Dendritic cell treated with granulocyte-macrophage colony-stimulating factor and Interleukin-4, amounts not matched to agents 40 ng/mL and 50 ng/mL, for 4 days (primary cell): ENCODE measurements around the gene RNASEH2B.
A peak's percentile ranks its signal among the peaks of the same experiment; 100 is the strongest.

Source experiments
- H3K27ac Mint-ChIP-seq: one replicate; pipeline ENCODE4 v1.8.0; 2022; ENCODE audit warnings: mild to moderate bottlenecking, mixed read lengths
- H3K27me3 Mint-ChIP-seq: one replicate; pipeline ENCODE4 v1.8.0; 2022; ENCODE audit warnings: mild to moderate bottlenecking, mixed read lengths
- H3K36me3 Mint-ChIP-seq: one replicate; pipeline ENCODE4 v1.8.0; 2022; ENCODE audit warnings: low read depth, mixed read lengths
- H3K4me1 Mint-ChIP-seq: one replicate; pipeline ENCODE4 v1.8.0; 2022; ENCODE audit warnings: low read depth, mixed read lengths
- H3K4me3 Mint-ChIP-seq: one replicate; pipeline ENCODE4 v1.8.0; 2022; ENCODE audit warnings: mild to moderate bottlenecking, moderate library complexity, mixed read lengths
- H3K9me3 Mint-ChIP-seq: one replicate; pipeline ENCODE4 v1.8.0; 2022; ENCODE audit warnings: mixed read lengths
- intact Hi-C: fragments of 100-400 bp; cut with micrococcal nuclease; formaldehyde crosslinking; loops from one replicate; pipeline ENCODE4 v1.15.0; 2022

Gene RNASEH2B

DNA sequence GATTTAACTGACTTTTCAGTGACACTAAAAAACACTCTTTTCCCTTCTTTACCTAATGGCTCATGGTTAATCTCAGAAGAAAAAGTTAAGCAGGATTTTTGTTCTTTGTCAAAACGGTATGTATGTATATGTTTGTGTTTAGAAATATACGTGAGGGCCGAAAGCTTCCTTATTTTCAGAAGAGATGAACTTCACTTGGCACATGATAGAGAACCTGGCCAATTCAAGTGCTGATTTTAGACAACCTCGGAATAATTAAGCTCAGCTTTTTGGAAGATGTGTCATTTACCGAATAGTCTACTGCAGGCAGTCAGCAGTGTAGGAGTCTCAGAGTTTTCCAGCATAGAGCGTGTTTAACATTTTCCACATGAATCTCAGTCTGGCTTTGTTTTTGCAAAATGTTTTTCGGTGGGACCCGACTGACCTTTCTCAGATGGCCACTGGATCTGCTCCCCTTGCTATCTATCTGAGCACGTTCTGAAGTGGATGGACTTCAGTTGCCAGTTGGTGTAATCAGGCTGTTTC lies 4.6 kb downstream of the RNASEH2B start:
- H3K9me3 Mint-ChIP-seq = no peaks in the 10 kb centered on the region
- no peak overlapping the region for H3K4me3 Mint-ChIP-seq
- peaks cover 72% of the 10 kb centered on the region for H3K4me1 Mint-ChIP-seq
- H3K27ac Mint-ChIP-seq = peak overlapping the region; percentile 98
- H3K36me3 Mint-ChIP-seq = no peaks in the 10 kb centered on the region
- no peaks in the 10 kb centered on the region for H3K27me3 Mint-ChIP-seq
- intact Hi-C loops = loop anchor here (5.0 to 10.0 kb wide), 5 partner anchors 112 to 937 kb away; no protein-coding TSS in a partner anchor

DNA sequence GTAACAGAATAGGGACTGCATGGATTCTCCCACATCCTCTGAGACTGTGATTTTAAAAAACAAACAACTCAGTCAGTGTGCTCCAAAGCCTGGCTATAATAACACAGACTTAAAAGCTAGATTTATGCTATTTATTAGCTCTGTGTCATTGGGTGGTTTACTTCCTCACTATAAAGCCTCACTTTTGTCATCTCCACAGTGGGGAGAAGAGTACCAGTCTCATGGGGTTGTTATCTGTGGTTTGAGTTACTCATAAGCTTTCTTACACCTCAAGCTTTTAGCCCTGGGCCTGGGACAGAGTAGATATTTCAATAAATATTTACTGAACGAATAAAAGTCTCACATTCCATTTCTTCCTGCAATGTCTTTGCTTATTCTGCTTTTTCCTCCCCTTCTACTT lies 5.3 kb downstream of the RNASEH2B start:
- H3K27me3 Mint-ChIP-seq = no peaks in the 10 kb centered on the region
- intact Hi-C loops = loop anchor here (5.0 to 10.0 kb wide), 7 partner anchors 113 to 938 kb away; no protein-coding TSS in a partner anchor
- H3K9me3 Mint-ChIP-seq = no peaks in the 10 kb centered on the region
- peaks cover 78% of the 10 kb centered on the region for H3K4me1 Mint-ChIP-seq
- no peak overlapping the region for H3K4me3 Mint-ChIP-seq
- no peaks in the 10 kb centered on the region for H3K36me3 Mint-ChIP-seq
- H3K27ac Mint-ChIP-seq = peak overlapping the region; percentile 98

DNA sequence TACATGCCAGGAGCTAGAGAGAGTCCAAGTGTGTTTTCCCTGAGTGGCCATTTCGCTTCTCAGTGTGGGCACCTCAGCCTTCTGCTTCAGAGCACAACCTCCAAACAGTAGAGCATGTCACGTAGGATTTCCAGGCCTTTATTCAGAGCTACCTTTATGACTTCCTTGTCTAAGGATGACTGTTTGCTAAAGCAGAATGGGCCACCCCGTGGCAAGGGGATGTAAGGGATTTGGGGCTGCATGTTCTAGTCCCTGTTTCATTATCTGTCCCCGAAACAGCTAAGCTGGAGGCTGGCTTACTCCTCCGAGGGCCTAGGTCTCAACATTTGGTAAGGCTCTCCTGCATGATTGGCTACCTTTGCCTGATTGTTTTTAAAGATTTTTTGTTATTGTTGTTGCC lies 6.0 kb downstream of the RNASEH2B start:
- H3K36me3 Mint-ChIP-seq = no peaks in the 10 kb centered on the region
- H3K4me1 Mint-ChIP-seq = peaks cover 81% of the 10 kb centered on the region
- peak overlapping the region; percentile 98 for H3K27ac Mint-ChIP-seq
- no peaks in the 10 kb centered on the region for H3K9me3 Mint-ChIP-seq
- intact Hi-C loops = loop anchor here (5.0 to 10.0 kb wide), 3 partner anchors 157 to 923 kb away; no protein-coding TSS in a partner anchor
- no peak overlapping the region for H3K4me3 Mint-ChIP-seq
- no peaks in the 10 kb centered on the region for H3K27me3 Mint-ChIP-seq

DNA sequence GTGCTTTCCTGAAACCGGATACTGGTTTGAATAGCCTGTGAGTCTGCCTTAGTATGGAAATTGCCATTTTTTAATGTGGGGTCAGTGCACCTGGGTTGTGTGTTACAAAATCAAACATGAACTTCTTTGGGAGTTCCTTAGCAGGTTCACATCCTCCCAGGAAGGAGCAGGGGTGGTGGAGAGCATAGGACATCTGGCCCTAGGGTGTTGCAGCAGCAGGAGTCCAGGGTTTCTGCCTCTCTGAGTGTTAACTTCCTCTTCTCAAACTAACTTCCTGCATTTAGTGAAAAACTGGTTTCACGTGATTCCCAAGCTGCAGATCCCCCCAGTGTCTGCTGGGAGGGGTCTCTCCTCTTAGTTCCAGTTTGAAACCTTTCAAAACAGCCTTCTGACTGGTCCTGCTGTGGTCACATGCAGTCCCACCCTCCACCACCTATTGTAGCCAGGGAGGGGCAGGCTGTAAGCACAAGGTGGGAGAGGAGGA lies 7.2 kb downstream of the RNASEH2B start:
- intact Hi-C loops = loop anchor here (5.0 to 10.0 kb wide), 3 partner anchors 156 to 924 kb away; no protein-coding TSS in a partner anchor
- H3K9me3 Mint-ChIP-seq = peaks cover under 1% of the 10 kb centered on the region
- H3K27me3 Mint-ChIP-seq = no peaks in the 10 kb centered on the region
- H3K27ac Mint-ChIP-seq = peak overlapping the region; percentile 98
- peak overlapping the region; percentile 59 for H3K4me3 Mint-ChIP-seq
- peaks cover under 1% of the 10 kb centered on the region for H3K36me3 Mint-ChIP-seq
- H3K4me1 Mint-ChIP-seq = peaks cover 73% of the 10 kb centered on the region

DNA sequence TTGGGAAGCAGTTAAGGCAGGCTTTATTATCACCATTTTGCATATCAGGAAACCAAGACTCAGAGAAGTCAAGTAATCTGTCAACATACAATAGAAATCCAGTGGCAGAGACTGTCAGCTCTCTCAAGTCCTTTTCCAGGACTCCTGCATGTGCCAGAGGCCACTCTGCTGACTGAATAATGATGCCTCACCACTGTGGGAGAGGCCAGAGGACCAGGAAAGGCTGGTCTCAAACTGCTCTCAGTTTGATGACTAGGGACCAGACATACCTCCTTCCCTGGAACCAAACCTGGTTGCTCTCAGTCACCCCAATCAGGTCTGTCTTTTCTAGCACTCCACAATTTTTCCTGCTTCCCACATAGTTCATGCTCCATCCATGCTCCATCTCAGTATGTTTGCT lies 8.0 kb downstream of the RNASEH2B start:
- Mint-ChIP-seq H3K9me3 (peaks cover 9% of the 10 kb centered on the region), H3K36me3 (peaks cover 9% of the 10 kb centered on the region), H3K27ac (peak overlapping the region; percentile 98), H3K4me1 (peaks cover 72% of the 10 kb centered on the region), H3K27me3 (no peaks in the 10 kb centered on the region), H3K4me3 (no peak overlapping the region)
- intact Hi-C loops = loop anchor here (5.0 to 10.0 kb wide), 3 partner anchors 155 to 925 kb away; no protein-coding TSS in a partner anchor

GRCh38 chr13:50918567-50918966 lies 9.0 kb downstream of the RNASEH2B start:
- H3K36me3 Mint-ChIP-seq = peaks cover 19% of the 10 kb centered on the region
- H3K4me3 Mint-ChIP-seq = peak overlapping the region; percentile 35

GRCh38 chr13:50919277-50919676 lies 9.7 kb downstream of the RNASEH2B start:
- Mint-ChIP-seq H3K4me1 (peaks cover 70% of the 10 kb centered on the region), H3K27me3 (no peaks in the 10 kb centered on the region), H3K4me3 (no peak overlapping the region), H3K36me3 (peaks cover 25% of the 10 kb centered on the region), H3K9me3 (peaks cover 26% of the 10 kb centered on the region), H3K27ac (peak overlapping the region; percentile 98)
- intact Hi-C loops = loop anchor here (5.0 to 10.0 kb wide), 3 partner anchors 153 to 927 kb away; no protein-coding TSS in a partner anchor

More at GRCh38 chr13:50918567-50918966, 9.0 kb downstream of the RNASEH2B start:
- no peaks in the 10 kb centered on the region for H3K27me3 Mint-ChIP-seq
- H3K4me1 Mint-ChIP-seq = peaks cover 72% of the 10 kb centered on the region
- intact Hi-C loops = loop anchor here (5.0 to 10.0 kb wide), 3 partner anchors 154 to 926 kb away; no protein-coding TSS in a partner anchor
- H3K27ac Mint-ChIP-seq = peak overlapping the region; percentile 98
- H3K9me3 Mint-ChIP-seq = peaks cover 19% of the 10 kb centered on the region

DNA sequence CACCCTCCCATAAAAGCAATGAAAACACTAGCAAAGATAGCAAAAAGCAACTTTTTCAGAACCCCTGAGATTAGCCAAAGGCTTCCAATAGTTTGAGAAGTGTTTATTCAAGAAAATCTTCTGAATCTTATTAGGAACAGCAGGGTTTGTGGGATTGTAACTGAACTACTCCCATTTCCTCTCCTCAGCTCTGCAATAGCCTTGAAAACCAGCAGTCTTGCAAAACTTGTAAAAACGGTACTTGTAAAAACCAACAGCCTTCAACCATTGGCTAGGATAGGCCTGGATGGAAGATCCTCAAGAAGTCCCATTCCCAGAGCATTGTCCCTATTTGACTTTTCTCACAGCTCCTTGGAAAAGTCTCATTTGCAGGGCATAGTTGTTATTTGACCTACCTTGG lies 12.1 kb downstream of the RNASEH2B start:
- H3K27ac Mint-ChIP-seq = peak overlapping the region; percentile 32
- H3K36me3 Mint-ChIP-seq = peaks cover 35% of the 10 kb centered on the region
- peaks cover 56% of the 10 kb centered on the region for H3K4me1 Mint-ChIP-seq
- intact Hi-C loops = no loop called here
- no peak overlapping the region for H3K4me3 Mint-ChIP-seq
- H3K9me3 Mint-ChIP-seq = peaks cover 40% of the 10 kb centered on the region
- no peaks in the 10 kb centered on the region for H3K27me3 Mint-ChIP-seq

DNA sequence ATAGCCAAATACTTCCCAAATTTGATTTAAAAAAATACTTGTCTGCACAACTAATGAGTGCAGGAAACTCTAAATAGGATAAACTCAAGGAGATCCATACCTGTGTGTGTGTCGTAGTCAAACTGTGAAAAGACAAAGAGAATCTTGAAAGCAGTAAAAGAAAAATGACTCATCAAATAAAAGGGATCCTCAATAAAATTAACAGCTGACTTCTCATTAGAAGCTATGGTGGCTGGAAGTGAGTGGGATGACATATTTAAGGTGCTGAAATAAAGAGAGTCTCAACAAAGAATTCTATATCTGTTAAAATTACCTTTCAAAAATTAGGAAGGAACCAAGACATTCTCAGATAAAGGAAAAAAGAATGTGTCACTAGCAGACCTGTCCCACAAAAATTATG lies 13.7 kb downstream of the RNASEH2B start:
- intact Hi-C loops = no loop called here

GRCh38 chr13:50924025-50924424 lies 14.4 kb downstream of the RNASEH2B start:
- Mint-ChIP-seq H3K36me3 (peaks cover 38% of the 10 kb centered on the region), H3K9me3 (peaks cover 40% of the 10 kb centered on the region), H3K4me1 (peaks cover 37% of the 10 kb centered on the region), H3K27me3 (no peaks in the 10 kb centered on the region), H3K4me3 (no peak overlapping the region), H3K27ac (no peak overlapping the region)
- intact Hi-C loops = no loop called here

More for the DNA sequence above, 13.7 kb downstream of the RNASEH2B start:
- H3K4me3 Mint-ChIP-seq = no peak overlapping the region
- no peaks in the 10 kb centered on the region for H3K27me3 Mint-ChIP-seq
- H3K27ac Mint-ChIP-seq = no peak overlapping the region
- peaks cover 41% of the 10 kb centered on the region for H3K4me1 Mint-ChIP-seq
- H3K36me3 Mint-ChIP-seq = peaks cover 35% of the 10 kb centered on the region
- peaks cover 40% of the 10 kb centered on the region for H3K9me3 Mint-ChIP-seq

DNA sequence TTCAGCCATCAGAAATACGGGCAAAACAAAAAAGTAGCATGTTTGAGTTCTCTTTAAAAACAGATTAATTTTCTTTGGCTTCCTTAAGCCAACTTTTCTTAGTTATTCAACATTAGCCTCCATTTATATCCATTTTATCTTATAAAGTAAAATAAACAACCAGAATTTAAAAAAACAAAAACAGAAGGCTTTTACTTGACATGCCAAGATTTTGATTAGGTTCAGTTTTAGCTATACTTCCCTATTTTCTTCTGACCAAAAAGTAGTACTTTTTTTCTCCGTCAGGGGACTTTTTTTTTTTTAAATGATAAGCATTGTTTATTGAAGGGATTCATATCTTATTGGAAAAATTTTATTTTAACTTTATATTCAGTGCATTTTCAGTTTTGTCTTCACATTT lies 18.1 kb downstream of the RNASEH2B start:
- intact Hi-C loops = no loop called here
- H3K27ac Mint-ChIP-seq = no peak overlapping the region
- peaks cover 59% of the 10 kb centered on the region for H3K36me3 Mint-ChIP-seq
- peaks cover 20% of the 10 kb centered on the region for H3K4me1 Mint-ChIP-seq
- peaks cover 30% of the 10 kb centered on the region for H3K9me3 Mint-ChIP-seq
- H3K4me3 Mint-ChIP-seq = no peak overlapping the region
- H3K27me3 Mint-ChIP-seq = no peaks in the 10 kb centered on the region

DNA sequence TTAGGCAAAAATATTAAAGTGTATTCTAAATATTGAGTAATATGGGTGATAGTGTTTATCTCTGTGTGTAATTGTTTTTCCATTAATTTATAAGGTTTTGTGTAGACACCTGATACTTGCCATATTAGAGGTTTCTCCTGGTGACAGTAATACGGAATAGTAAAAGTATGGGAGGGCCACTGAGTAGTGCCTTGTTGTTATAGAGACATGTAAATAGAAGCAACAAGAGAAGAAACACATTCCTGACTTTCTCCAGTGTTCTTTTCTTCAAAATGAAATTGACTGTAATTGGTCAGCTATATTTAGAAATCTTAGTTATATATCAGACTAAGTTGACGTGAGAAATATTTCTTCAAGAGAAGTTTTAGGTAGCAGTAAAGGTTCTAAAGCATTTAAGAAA lies 18.5 kb downstream of the RNASEH2B start:
- H3K4me3 Mint-ChIP-seq = no peak overlapping the region
- H3K27ac Mint-ChIP-seq = no peak overlapping the region
- peaks cover 20% of the 10 kb centered on the region for H3K4me1 Mint-ChIP-seq
- peaks cover 59% of the 10 kb centered on the region for H3K36me3 Mint-ChIP-seq
- H3K27me3 Mint-ChIP-seq = no peaks in the 10 kb centered on the region
- peaks cover 26% of the 10 kb centered on the region for H3K9me3 Mint-ChIP-seq
- intact Hi-C loops = no loop called here

DNA sequence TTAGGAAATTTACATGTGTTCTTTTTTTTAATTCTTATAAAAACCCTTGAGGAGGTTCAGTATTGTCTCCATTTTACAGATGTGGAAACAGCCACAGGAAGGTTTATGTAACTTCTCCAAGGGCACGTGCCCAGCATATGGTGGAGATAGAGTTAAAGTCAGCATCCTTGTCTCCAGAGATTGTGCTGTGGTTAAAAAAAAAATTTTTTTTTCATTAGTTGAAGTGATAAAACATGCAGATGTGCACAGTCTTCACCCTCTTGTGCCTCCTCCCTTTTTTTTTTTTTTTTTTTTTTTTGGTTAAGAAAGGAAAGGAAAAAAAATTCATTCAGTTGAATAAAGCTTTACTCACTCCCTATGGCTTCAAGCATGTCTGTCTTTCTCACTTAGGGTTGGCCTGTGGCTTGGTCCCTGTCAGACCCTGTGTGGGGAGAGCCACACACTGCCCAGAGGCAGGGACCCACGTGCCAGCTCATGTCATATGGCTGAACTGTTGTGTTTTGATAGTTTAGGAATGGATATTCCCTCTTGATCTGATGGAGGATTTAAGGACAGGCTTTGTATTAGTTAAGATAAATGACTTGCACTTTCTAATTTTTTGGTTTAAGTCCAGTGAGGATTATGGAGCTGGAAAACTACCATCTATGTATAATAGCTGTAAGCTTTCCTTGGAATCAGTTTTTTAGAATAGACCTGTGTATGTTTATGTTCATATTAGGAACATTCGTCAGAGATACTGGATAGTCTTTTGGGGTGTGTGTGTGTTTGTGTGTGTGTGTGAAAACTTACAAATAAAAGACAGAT lies 19.3 kb downstream of the RNASEH2B start:
- peak overlapping the region; percentile 66 for H3K27ac Mint-ChIP-seq
- H3K4me1 Mint-ChIP-seq = peaks cover 21% of the 10 kb centered on the region
- H3K27me3 Mint-ChIP-seq = no peaks in the 10 kb centered on the region
- intact Hi-C loops = no loop called here
- peaks cover 18% of the 10 kb centered on the region for H3K9me3 Mint-ChIP-seq
- no peak overlapping the region for H3K4me3 Mint-ChIP-seq
- H3K36me3 Mint-ChIP-seq = peaks cover 57% of the 10 kb centered on the region

GRCh38 chr13:50932091-50932490 lies 22.5 kb downstream of the RNASEH2B start:
- Mint-ChIP-seq H3K27me3 (no peaks in the 10 kb centered on the region), H3K4me1 (peaks cover 43% of the 10 kb centered on the region), H3K27ac (no peak overlapping the region), H3K36me3 (peaks cover 69% of the 10 kb centered on the region), H3K9me3 (no peaks in the 10 kb centered on the region), H3K4me3 (no peak overlapping the region)
- intact Hi-C loops = no loop called here
